Measurements from ENCODE around the gene HCFC1R1.

The HCFC1R1 gene

DNA sequence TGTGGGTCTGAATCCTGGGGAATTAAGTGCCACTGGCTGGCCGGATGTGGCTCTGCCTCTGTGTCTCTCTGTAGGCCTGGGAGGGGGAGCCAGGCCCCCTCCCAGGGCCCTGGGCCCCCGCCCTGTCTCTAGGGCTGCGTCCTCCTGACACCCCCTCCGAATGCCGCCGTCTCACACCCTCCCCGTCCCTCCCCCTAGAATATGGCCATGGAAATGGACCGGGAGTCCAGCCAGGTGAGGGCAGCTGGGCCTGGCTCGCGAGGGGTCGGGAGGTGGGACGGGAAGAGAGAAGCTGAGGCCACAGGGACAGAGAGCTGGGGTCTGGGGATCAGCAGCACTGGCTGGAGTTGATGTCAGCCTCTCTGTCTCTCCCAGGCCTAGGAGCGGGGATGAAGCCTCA is 27.4 kb downstream of the HCFC1R1 start:
- Mint-ChIP-seq H3K9me3 (no peaks in the 10 kb centered on the region), H3K36me3 (ENCODE audit: low read depth) (no peaks in the 10 kb centered on the region), H3K4me1 (ENCODE audit: low read depth) (no peaks in the 10 kb centered on the region), H3K27ac (no peak overlapping the region), H3K4me3 (no peak overlapping the region), H3K27me3 (ENCODE audit: low read depth) (no peaks in the 10 kb centered on the region)
- no peak for DNase-seq (ENCODE audit: low spot score)

DNA sequence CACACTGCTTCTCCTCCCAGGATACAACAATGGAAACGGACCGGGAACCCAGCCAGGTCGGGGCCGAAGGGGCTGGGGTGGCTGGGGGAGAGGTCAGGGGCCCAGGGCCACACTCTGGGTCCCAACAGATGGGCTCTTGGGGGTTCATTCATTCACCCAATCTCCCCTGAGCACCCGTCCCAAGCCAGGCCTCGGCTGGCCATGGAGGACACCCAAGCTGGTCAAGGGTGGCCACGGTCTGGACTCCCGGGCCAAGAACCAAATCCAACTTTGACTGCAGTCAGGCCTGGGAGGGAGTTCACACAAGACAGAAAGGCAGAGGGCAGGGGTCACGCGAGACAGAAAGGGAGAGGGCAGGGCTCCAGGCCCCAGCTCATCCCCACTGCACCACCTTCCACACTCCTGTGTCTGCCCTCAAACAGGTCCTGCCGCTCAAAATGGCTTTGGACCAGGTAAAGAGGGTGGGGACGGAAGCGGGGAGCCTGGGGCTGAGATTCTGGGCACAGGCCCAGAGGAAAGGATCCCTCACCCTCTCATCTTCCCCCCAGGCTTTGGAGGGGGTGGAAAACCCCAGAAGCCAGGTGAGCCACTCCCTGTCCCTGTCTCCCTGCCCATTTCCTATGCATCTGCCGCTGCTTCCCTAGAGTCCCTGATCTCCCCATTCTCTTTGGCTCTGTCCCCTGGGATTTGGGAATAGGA is 31.2 kb downstream of the HCFC1R1 start:
- Mint-ChIP-seq H3K9me3 (no peaks in the 10 kb centered on the region), H3K27ac (no peak overlapping the region)

DNA sequence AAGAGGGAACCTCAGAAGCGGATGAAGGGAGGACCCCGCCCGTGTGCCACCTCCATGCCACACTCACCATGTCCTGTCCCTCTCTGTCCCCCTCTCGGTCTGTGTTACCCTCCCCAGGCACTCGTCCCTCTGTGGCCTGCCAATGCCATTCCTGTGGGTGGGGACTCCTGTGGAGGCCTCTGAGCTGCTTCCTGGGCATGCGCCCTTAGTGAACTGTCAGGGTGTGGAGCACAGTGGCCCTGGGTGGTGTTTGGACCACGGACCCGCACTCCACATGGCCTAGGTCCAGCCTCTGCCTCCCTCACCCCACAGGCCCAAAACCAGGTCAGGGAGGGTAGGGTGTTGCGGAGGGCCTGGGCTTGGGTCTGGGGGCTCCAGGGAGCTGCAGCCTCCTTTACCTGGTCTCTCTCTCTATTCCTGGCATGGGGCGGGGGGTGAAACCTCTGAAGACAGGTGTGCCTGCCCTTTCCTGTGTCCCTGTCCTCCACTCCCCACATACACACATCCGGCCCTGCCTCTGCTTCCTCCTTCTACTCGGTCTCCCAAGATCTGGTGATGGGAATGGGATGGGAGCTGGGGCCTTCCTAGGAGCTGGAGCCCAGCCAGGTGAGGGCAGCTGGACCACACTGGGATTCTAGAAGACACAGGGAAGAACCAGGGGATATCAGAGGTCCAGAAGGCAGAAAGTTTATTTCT is 32.0 kb downstream of the HCFC1R1 start:
- no peaks in the 10 kb centered on the region for H3K4me1 Mint-ChIP-seq (ENCODE audit: low read depth)
- no peak overlapping the region for H3K27ac Mint-ChIP-seq
- H3K36me3 Mint-ChIP-seq (ENCODE audit: low read depth) = no peaks in the 10 kb centered on the region
- no peak overlapping the region for H3K4me3 Mint-ChIP-seq
- no peak for DNase-seq (ENCODE audit: low spot score)
- H3K9me3 Mint-ChIP-seq = no peaks in the 10 kb centered on the region
- H3K27me3 Mint-ChIP-seq (ENCODE audit: low read depth) = no peaks in the 10 kb centered on the region

More for the DNA sequence above, 31.2 kb downstream of the HCFC1R1 start:
- DNase-seq (ENCODE audit: low spot score) = no peak
- Mint-ChIP-seq H3K36me3 (ENCODE audit: low read depth) (no peaks in the 10 kb centered on the region), H3K4me1 (ENCODE audit: low read depth) (no peaks in the 10 kb centered on the region), H3K27me3 (ENCODE audit: low read depth) (no peaks in the 10 kb centered on the region), H3K4me3 (no peak overlapping the region)

DNA sequence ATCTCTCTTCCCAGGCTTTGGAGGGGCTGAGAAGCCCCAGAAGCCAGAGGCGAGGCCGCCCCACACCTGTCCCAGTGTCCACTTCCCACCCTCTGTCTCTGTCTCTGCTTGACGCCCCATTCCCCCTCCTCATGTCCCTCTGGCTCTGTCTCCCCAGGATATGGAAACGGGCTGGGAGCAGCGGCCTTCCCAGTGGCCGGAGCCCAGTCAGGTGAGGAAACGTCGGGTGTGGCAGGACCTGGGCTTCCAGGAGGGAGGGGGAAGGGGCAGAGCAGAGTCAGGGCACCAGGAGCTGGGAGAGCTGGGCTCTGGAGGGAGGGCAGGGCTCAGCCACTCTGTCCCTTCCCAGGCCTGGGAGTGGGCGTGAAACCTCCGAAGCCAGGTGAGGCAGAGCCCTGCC is 32.9 kb downstream of the HCFC1R1 start:
- no peaks in the 10 kb centered on the region for H3K9me3 Mint-ChIP-seq
- no peaks in the 10 kb centered on the region for H3K36me3 Mint-ChIP-seq (ENCODE audit: low read depth)
- no peaks in the 10 kb centered on the region for H3K27me3 Mint-ChIP-seq (ENCODE audit: low read depth)
- DNase-seq (ENCODE audit: low spot score) = no peak
- H3K4me1 Mint-ChIP-seq (ENCODE audit: low read depth) = no peaks in the 10 kb centered on the region
- H3K4me3 Mint-ChIP-seq = no peak overlapping the region
- no peak overlapping the region for H3K27ac Mint-ChIP-seq

DNA sequence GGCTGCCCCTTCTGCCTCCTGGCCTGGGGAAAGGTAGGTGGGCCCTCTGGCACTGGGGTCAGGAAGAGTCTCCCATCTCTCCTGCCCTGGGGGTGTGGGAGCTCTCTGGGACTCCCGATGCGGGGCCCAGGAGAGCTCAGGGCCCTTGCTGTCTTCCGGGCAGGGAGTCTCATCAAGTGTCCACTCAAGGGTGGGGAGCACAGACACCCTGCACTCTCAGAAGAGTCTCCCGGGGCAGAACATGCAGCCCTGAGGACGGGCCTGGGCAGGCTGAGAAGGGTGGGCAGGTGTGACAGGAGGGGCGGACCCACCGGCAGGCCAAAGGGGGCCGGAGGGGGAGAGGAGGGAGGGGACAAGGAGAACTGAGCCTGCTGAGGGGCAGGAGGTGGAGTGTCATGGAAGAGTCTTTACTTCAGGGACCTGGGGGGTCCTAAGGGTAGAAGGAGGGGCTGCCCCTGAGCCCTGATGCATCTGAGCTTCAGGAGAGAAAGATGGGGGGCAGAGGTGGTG is 35.1 kb downstream of the HCFC1R1 start:
- Mint-ChIP-seq H3K27me3 (ENCODE audit: low read depth) (no peaks in the 10 kb centered on the region), H3K27ac (no peak overlapping the region), H3K9me3 (no peaks in the 10 kb centered on the region), H3K4me1 (ENCODE audit: low read depth) (peaks cover 3% of the 10 kb centered on the region), H3K36me3 (ENCODE audit: low read depth) (no peaks in the 10 kb centered on the region), H3K4me3 (no peak overlapping the region)
- DNase-seq (ENCODE audit: low spot score) = no peak

DNA sequence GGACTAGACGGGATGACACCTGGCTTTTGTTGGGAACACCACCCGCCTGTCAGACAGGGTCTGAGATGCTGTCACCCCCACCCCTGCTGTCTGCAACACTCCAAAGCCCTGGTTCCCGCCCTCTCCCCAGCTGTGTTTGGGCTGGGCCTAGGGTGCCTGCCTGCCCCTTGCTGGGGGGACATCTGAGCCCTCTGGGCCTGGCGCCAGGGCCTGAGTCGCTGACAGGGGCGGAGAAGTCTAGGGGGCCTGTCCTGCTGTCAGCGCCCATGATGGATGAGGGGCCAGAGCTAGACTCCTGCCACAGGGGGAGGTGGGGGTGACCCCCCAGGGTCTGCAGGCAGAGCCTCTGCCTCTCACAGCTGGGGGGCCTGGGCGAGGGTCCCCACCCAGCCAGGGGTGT is 35.9 kb downstream of the HCFC1R1 start:
- Mint-ChIP-seq H3K36me3 (ENCODE audit: low read depth) (no peaks in the 10 kb centered on the region), H3K27me3 (ENCODE audit: low read depth) (no peaks in the 10 kb centered on the region), H3K4me3 (no peak overlapping the region)

DNA sequence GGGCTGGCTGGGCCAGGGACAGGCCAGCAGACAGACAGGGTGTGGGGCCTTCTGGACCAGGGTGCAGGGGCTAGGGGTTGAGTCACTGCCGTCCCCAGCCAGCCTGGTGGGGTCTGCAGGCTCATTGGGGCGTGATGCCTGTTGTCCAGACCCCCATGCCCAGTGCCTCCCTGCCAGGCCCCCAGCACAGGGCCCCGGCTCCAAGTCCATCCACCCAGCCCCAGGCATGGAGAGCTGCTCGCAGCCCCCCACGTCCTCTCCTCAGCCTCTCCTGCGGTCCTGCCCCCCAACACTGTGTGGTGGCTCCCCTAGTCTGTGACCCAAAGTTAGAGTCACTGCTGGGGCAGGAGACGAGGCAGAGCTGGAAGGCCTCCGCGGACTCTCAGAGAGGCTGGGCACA is 36.5 kb downstream of the HCFC1R1 start:
- no peak for DNase-seq (ENCODE audit: low spot score)
- Mint-ChIP-seq H3K4me3 (no peak overlapping the region), H3K27ac (no peak overlapping the region), H3K4me1 (ENCODE audit: low read depth) (peaks cover 5% of the 10 kb centered on the region), H3K27me3 (ENCODE audit: low read depth) (no peaks in the 10 kb centered on the region), H3K9me3 (no peaks in the 10 kb centered on the region), H3K36me3 (ENCODE audit: low read depth) (no peaks in the 10 kb centered on the region)

More for the DNA sequence above, 35.9 kb downstream of the HCFC1R1 start:
- H3K4me1 Mint-ChIP-seq (ENCODE audit: low read depth) = peaks cover 3% of the 10 kb centered on the region
- no peak for DNase-seq (ENCODE audit: low spot score)
- no peaks in the 10 kb centered on the region for H3K9me3 Mint-ChIP-seq
- no peak overlapping the region for H3K27ac Mint-ChIP-seq

DNA sequence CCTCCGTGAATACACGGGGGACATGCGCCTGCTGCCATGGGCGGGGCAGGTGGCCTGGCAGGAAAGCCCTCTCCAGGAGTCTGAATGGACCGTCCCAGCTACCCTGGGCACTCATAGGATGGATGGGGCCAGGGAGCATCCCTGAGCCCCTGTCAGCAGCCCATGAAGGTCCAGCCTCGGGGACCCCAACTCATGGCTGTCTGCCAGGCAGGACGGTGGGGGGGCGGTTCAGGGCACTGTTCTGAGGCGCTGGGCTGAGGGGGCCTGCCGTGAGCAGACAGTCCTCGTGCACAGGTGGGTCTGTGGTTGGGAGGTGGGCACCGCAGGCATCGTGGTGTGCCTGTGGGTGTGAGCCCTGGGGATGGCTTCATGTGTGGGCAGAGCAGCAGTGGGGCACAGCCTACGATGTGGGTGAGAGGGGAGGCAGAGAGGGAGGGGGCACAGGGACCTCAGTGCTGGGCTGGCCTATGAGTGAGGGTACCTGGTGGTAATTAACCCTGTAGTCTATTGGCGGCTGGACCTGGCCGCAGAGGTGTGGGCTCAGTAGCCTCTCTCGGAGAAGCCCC is 37.0 kb downstream of the HCFC1R1 start:
- Mint-ChIP-seq H3K4me3 (no peak overlapping the region), H3K36me3 (ENCODE audit: low read depth) (peaks cover under 1% of the 10 kb centered on the region), H3K9me3 (no peaks in the 10 kb centered on the region), H3K27ac (no peak overlapping the region), H3K27me3 (ENCODE audit: low read depth) (no peaks in the 10 kb centered on the region), H3K4me1 (ENCODE audit: low read depth) (peaks cover 9% of the 10 kb centered on the region)
- DNase-seq (ENCODE audit: low spot score) = no peak

DNA sequence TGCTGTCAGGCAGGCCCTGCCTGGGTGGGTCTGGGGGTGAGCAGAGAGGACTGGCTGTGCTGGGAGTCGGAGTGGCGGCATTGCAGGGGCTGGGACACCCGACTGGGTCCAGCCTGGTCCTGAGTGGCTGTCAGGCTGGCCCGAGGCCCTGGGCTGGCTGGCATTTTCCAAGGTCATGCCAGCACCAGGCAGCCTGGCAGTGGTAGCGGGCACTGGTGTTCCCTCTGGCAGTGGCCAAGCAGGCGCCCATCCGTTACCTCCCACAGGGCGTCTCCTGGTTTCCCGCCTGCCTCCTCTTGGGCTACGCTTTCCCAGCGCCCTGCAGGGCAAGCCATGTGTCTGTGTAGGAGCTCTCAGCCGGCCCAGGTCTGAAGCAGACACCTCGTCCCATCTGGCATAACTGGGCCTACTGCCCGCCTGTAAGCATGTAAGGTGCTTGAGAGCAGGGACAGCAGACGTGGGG is 37.8 kb downstream of the HCFC1R1 start:
- no peak for DNase-seq (ENCODE audit: low spot score)
- Mint-ChIP-seq H3K27ac (no peak overlapping the region), H3K36me3 (ENCODE audit: low read depth) (peaks cover 1% of the 10 kb centered on the region), H3K4me1 (ENCODE audit: low read depth) (peaks cover 13% of the 10 kb centered on the region), H3K27me3 (ENCODE audit: low read depth) (no peaks in the 10 kb centered on the region), H3K9me3 (no peaks in the 10 kb centered on the region), H3K4me3 (no peak overlapping the region)

DNA sequence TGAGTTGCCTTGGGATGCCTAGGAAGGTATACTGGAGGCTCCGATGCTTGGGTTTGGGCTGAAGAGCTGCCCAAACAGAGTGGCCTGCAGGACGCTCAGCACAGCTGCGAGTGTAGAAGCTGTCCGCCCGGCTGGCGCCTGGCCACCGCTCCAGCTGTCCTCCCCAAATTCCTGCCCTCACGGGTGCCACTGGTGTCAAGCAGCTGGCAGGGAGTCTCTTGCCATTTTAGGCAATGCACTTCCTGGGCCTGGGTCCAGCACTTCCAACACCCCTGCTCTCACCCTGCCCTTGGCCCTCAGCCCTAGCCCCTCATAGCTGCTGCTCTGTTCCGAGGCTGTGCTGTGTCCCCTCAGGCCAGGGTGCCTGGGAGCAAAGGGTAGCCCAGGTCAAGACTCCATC is 38.3 kb downstream of the HCFC1R1 start:
- Mint-ChIP-seq H3K27me3 (ENCODE audit: low read depth) (no peaks in the 10 kb centered on the region), H3K4me3 (no peak overlapping the region), H3K4me1 (ENCODE audit: low read depth) (peaks cover 13% of the 10 kb centered on the region), H3K9me3 (no peaks in the 10 kb centered on the region), H3K27ac (no peak overlapping the region), H3K36me3 (ENCODE audit: low read depth) (peaks cover 1% of the 10 kb centered on the region)
- DNase-seq (ENCODE audit: low spot score) = no peak

DNA sequence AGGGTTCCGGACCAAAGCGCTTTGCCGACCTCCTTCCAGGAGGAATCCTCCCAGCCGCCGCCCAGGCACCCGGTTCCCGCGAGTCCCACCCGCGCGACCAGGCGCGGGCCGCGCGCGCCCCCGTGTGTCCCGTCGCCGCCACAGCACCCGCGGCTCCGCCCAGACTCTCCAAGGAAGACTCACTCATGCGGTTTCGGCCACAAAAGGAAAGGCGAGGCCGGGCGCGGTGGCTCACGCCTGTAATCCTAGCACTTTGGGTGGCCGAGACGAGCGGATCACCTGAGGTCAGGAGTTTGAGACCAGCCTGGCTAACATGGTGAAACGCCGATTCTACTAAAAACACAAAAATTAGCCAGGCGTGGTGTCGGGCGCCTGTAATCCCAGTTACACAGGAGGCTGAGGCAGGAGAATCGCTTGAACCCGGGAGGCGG is 40.0 kb downstream of the HCFC1R1 start:
- H3K4me1 Mint-ChIP-seq (ENCODE audit: low read depth) = peaks cover 15% of the 10 kb centered on the region
- H3K27ac Mint-ChIP-seq = no peak overlapping the region
- H3K27me3 Mint-ChIP-seq (ENCODE audit: low read depth) = no peaks in the 10 kb centered on the region
- peak overlapping the region; percentile 72 for H3K4me3 Mint-ChIP-seq
- no peaks in the 10 kb centered on the region for H3K9me3 Mint-ChIP-seq
- H3K36me3 Mint-ChIP-seq (ENCODE audit: low read depth) = peaks cover 4% of the 10 kb centered on the region
- DNase-seq (ENCODE audit: low spot score) = peak; percentile 74

DNA sequence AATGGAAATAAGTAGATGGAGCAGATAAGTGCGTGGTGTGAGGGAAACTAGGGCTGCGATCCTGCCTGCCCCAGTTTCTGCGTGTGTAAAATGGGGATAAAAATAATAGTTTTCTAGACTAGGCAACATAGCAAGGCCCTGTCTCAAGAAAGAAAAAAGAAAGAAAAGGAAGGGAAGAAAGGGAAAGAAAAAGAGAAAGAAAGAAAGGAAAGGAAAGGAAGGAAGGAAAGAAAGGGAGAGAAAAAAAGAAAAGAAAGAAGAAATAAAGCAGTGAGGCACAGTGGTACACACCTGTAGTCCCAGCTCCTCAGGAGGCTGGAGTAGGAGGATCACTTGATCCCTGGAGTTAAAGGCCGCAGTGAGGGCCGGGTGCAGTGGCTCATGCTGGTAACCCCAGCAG is 41.3 kb downstream of the HCFC1R1 start:
- H3K27ac Mint-ChIP-seq = no peak overlapping the region
- no peak for DNase-seq (ENCODE audit: low spot score)

DNA sequence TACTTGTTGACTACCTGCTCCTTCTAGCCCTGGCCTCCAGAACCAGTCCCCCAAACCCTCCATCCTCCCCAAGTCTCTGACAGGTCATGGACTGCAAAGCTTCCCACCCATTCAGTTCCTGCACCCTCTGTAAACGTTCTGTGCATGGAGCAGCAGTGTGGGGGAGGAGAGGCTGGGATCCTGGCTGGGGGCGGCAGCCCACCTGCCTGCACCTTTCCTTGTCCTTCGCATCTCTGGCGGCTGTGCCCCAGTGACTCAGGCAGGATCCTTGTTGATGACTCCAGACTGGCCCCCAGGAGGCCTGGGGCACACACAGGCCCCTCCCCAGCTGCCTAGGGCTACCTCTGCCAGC is 41.9 kb downstream of the HCFC1R1 start:
- Mint-ChIP-seq H3K27me3 (ENCODE audit: low read depth) (no peaks in the 10 kb centered on the region), H3K27ac (peak overlapping the region; percentile 87), H3K36me3 (ENCODE audit: low read depth) (peaks cover 11% of the 10 kb centered on the region), H3K9me3 (no peaks in the 10 kb centered on the region), H3K4me3 (peak overlapping the region; percentile 91), H3K4me1 (ENCODE audit: low read depth) (peaks cover 15% of the 10 kb centered on the region)
- no peak for DNase-seq (ENCODE audit: low spot score)

More for the DNA sequence above, 41.3 kb downstream of the HCFC1R1 start:
- Mint-ChIP-seq H3K4me1 (ENCODE audit: low read depth) (peaks cover 15% of the 10 kb centered on the region), H3K4me3 (peak overlapping the region; percentile 42), H3K27me3 (ENCODE audit: low read depth) (no peaks in the 10 kb centered on the region), H3K36me3 (ENCODE audit: low read depth) (peaks cover 6% of the 10 kb centered on the region), H3K9me3 (no peaks in the 10 kb centered on the region)

DNA sequence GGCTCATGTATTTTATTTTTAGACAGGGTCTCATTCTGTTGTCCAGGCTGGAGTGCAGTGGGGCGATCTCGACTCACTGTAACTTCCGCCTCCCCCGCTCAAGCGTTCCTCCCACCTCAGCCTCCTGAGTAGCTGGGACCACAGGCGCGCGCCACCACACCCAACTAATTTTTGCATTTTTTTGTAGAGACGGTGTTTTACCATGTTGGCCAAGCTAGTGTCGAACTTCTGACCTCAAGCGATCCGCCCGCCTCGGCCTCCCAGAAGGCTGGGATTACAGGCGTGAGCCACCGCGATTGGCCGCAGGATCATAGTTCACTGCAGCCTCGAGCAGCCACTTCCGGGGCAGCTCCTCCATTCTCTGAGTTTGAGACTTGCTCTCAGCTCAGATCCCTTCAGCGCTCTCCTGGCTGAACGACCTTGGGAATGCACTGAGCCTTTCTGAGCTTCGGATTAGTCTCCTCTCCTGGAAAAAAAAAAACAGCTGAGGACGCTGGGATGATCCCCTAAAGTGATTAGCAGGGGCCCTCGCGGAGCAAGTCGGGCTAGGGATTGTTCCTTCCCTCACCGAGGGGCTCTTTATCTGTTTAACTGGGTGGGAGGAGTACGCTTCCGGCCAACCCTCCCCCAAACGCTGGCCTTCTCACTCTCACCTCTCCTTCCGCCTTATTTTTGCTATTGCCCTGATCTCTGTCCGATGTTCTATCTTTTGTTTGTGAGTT is 42.4 kb downstream of the HCFC1R1 start:
- peaks cover 15% of the 10 kb centered on the region for H3K4me1 Mint-ChIP-seq (ENCODE audit: low read depth)
- no peaks in the 10 kb centered on the region for H3K9me3 Mint-ChIP-seq
- peak overlapping the region; percentile 87 for H3K27ac Mint-ChIP-seq
- peaks cover 12% of the 10 kb centered on the region for H3K36me3 Mint-ChIP-seq (ENCODE audit: low read depth)
- no peak for DNase-seq (ENCODE audit: low spot score)
- H3K4me3 Mint-ChIP-seq = peak overlapping the region; percentile 91
- H3K27me3 Mint-ChIP-seq (ENCODE audit: low read depth) = no peaks in the 10 kb centered on the region
